Mesendoderm (in vitro differentiated cells): ENCODE measurements around the gene CCBE1.

Experiments
- DNase-seq: peaks from one replicate; pipeline ENCODE4 v3.0.0; 2013
- H2AK5ac ChIP-seq: 2 replicates; pipeline ENCODE4 v1.6.1; 2013; ENCODE audit warnings: low read length, inconsistent platforms
- H2BK120ac ChIP-seq: 2 replicates; pipeline ENCODE4 v1.6.1; 2013; ENCODE audit warnings: low read depth, mild to moderate bottlenecking, low read length, moderate library complexity, mixed read lengths
- H2BK15ac ChIP-seq: replicated peaks from 2 replicates; pipeline ENCODE4 v1.6.1; 2013; ENCODE audit warnings: low read depth, mild to moderate bottlenecking, moderate library complexity
- H2BK5ac ChIP-seq: 2 replicates; pipeline ENCODE4 v1.6.1; 2013; ENCODE audit warnings: low read length, inconsistent platforms
- H3K18ac ChIP-seq: 2 replicates; pipeline ENCODE4 v1.6.1; 2013; ENCODE audit warnings: mild to moderate bottlenecking, low read length, mixed read lengths
- H3K23ac ChIP-seq: one replicate; pipeline ENCODE4 v1.6.1; 2013; ENCODE audit warnings: low read length
- H3K27ac ChIP-seq: 2 replicates; pipeline ENCODE4 v1.5.1; 2013; ENCODE audit warnings: low read depth, mild to moderate bottlenecking, inconsistent platforms, low read length, moderate library complexity
- H3K27me3 ChIP-seq: 2 replicates; pipeline ENCODE4 v1.6.1; 2013; ENCODE audit warnings: low read length, control low read depth, mild to moderate bottlenecking, inconsistent platforms; ENCODE audit not compliant: insufficient read depth, poor library complexity
- H3K36me3 ChIP-seq: 2 replicates; pipeline ENCODE4 v1.6.1; 2013; ENCODE audit warnings: low read length, inconsistent platforms; ENCODE audit not compliant: control insufficient read depth, insufficient read depth
- H3K4ac ChIP-seq: one replicate; pipeline ENCODE4 v1.6.1; 2013; ENCODE audit warnings: low read depth, mild to moderate bottlenecking, low read length, moderate library complexity
- H3K4me1 ChIP-seq: 2 replicates; pipeline ENCODE4 v1.6.1; 2013; ENCODE audit warnings: low read depth, low read length, inconsistent platforms; ENCODE audit not compliant: control insufficient read depth
- H3K4me2 ChIP-seq: 2 replicates; pipeline ENCODE4 v1.6.1; 2013; ENCODE audit warnings: low read length
- H3K4me3 ChIP-seq: 2 replicates; pipeline ENCODE4 v1.5.1; 2013; ENCODE audit warnings: mild to moderate bottlenecking, low read length
- H3K56ac ChIP-seq: one replicate; pipeline ENCODE4 v1.6.1; 2013; ENCODE audit warnings: low read length
- H3K79me1 ChIP-seq: 2 replicates; pipeline ENCODE4 v1.6.1; 2013; ENCODE audit warnings: low read length, inconsistent platforms
- H3K79me2 ChIP-seq: 2 replicates; pipeline ENCODE4 v1.6.1; 2013; ENCODE audit warnings: mild to moderate bottlenecking, low read length; ENCODE audit not compliant: control insufficient read depth, insufficient read depth
- H3K9ac ChIP-seq: 2 replicates; pipeline ENCODE4 v1.6.1; 2013; ENCODE audit warnings: low read length, inconsistent platforms
- H4K5ac ChIP-seq: one replicate; pipeline ENCODE4 v1.6.1; 2013; ENCODE audit warnings: low read length
- H4K8ac ChIP-seq: one replicate; pipeline ENCODE4 v1.6.1; 2013; ENCODE audit warnings: low read depth, mild to moderate bottlenecking, control low read depth, low read length, moderate library complexity
- WGBS: extraction: QIAGEN DNeasy Blood & Tissue Kit; methylation state at CpG from one replicate; pipeline ENCODE4 v1.1.7; 2013; ENCODE audit warnings: low lambda C conversion rate, missing lambda C conversion rate; ENCODE audit not compliant: insufficient coverage; ENCODE audit errors: extremely low coverage; 5-methylcytosine and 5-hydroxymethylcytosine counted together

The CCBE1 gene

DNA sequence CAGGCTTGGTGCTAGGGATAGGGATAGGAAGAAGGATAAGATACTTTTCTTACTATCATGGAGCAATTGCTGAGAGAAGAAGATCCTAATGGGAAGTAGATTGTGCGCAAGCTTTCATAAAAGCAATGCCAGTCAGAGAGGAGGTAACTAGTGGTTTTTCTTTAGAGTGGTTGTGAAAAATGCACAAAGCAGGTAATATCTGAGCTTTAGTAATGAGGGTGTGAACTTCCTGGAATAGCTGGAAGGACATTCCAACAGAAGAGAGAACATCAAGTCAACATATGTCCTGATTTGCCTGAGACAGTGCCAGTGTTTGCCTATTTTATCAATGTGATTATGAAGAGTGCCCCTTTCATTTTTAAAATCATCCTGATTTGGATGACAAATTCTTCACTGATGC, 34.1 kb downstream of the CCBE1 start:
- H3K79me1 ChIP-seq = no peaks in the 10 kb centered on the region
- no peaks in the 10 kb centered on the region for H3K79me2 ChIP-seq
- no peak overlapping the region for H4K5ac ChIP-seq
- no peak overlapping the region for H3K4ac ChIP-seq
- no peak overlapping the region for H2BK120ac ChIP-seq
- no peak overlapping the region for H2AK5ac ChIP-seq
- H2BK15ac ChIP-seq = no peak overlapping the region
- no peak overlapping the region for H3K56ac ChIP-seq
- no peak overlapping the region for H3K27ac ChIP-seq
- no peak overlapping the region for H4K8ac ChIP-seq
- no peak overlapping the region for H3K4me3 ChIP-seq
- no peak overlapping the region for H3K9ac ChIP-seq
- H3K4me1 ChIP-seq = no peaks in the 10 kb centered on the region
- no peak overlapping the region for H3K18ac ChIP-seq
- H2BK5ac ChIP-seq = no peak overlapping the region
- DNase-seq = no peak
- WGBS = no CpG with 5 or more reads among the region's 1 CpG
- no peaks in the 10 kb centered on the region for H3K27me3 ChIP-seq
- no peaks in the 10 kb centered on the region for H3K36me3 ChIP-seq
- no peak overlapping the region for H3K23ac ChIP-seq
- no peak overlapping the region for H3K4me2 ChIP-seq

DNA sequence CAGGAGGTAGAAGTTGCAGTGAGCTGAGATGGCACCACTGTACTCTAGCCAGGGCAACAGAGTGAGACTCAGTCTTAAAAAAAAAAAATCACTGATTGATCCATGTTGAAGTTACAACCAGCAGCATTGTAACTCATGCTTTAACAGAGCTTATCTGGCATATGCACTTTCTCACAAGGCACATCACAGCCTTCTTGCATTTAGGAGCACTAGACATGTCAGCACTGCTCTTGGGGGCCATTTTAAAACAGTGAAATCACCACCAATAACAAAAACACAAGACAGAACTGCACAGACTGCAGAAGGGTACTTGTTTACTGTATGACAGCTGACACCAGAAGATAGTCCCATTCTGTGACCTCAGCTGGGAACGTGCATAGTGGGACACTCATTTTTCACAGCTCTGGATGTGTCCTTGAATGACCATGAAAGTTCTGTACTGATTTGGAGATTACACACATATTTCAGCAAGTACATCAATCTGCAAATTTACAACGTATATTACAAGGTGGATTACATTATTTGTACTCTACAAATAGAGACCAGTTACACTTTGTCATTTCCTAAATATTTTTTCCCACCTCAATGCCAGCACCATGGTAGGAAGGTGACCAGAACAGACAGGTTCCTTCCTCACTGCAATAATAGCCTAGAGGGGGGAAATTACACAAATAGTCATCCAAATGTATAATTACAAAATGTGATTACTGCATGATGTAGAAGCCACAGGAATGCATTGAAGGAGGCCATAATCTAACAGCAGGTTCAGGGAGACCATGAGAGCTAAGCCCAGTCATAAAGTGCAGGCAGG, 35.1 kb downstream of the CCBE1 start:
- WGBS = no CpG with 5 or more reads among the region's 2 CpGs
- Histone ChIP-seq H3K79me1 (no peaks in the 10 kb centered on the region), H3K27me3 (no peaks in the 10 kb centered on the region), H3K18ac (no peak overlapping the region), H3K4me1 (no peaks in the 10 kb centered on the region), H3K79me2 (no peaks in the 10 kb centered on the region), H3K4ac (no peak overlapping the region), H3K56ac (no peak overlapping the region), H3K9ac (no peak overlapping the region), H2BK15ac (no peak overlapping the region), H3K36me3 (no peaks in the 10 kb centered on the region), H2AK5ac (no peak overlapping the region), H3K4me3 (no peak overlapping the region), H2BK5ac (no peak overlapping the region), H3K4me2 (no peak overlapping the region), H2BK120ac (no peak overlapping the region), H4K5ac (no peak overlapping the region), H4K8ac (no peak overlapping the region), H3K27ac (no peak overlapping the region), H3K23ac (no peak overlapping the region)
- no peak for DNase-seq

- Histone ChIP-seq H3K79me1 (no peaks in the 10 kb centered on the region), H3K79me2 (no peaks in the 10 kb centered on the region), H3K4me2 (no peak overlapping the region), H3K18ac (no peak overlapping the region), H2BK5ac (no peak overlapping the region), H3K56ac (no peak overlapping the region), H3K23ac (no peak overlapping the region), H3K9ac (no peak overlapping the region), H3K27me3 (no peaks in the 10 kb centered on the region), H4K8ac (no peak overlapping the region), H3K4ac (no peak overlapping the region), H3K27ac (no peak overlapping the region), H3K4me3 (no peak overlapping the region), H3K4me1 (no peaks in the 10 kb centered on the region), H2BK15ac (no peak overlapping the region), H2AK5ac (no peak overlapping the region), H3K36me3 (no peaks in the 10 kb centered on the region), H4K5ac (no peak overlapping the region), H2BK120ac (no peak overlapping the region)
- no CpG with 5 or more reads among the region's 8 CpGs for WGBS
- DNase-seq = no peak
Measured at GRCh38 chr18:59660786-59661743, 36.2 kb downstream of the CCBE1 start.

DNA sequence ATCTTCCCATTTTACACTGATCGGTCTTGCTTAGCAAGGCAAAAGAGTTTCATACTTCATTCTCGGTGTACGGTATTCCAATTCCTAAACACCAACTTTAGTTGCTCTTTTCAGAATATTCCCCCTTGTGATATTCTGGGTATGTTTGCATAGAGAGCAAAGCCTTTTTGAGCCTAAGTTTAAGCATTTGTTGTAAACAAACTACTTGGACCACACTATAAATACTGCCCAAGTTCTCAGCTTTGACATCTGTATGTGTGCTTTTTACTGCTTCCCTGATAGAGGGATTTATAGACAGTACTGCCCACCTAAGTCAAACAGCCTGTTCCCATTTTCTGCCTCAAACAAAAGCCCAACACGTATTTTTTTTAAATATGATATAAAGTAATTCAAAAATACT, 36.9 kb downstream of the CCBE1 start:
- Histone ChIP-seq H3K27me3 (no peaks in the 10 kb centered on the region), H2BK120ac (no peak overlapping the region), H4K8ac (no peak overlapping the region), H3K4me3 (no peak overlapping the region), H3K4me2 (no peak overlapping the region), H3K9ac (no peak overlapping the region), H3K4me1 (no peaks in the 10 kb centered on the region), H3K79me1 (no peaks in the 10 kb centered on the region), H3K36me3 (no peaks in the 10 kb centered on the region), H3K27ac (no peak overlapping the region), H2BK5ac (no peak overlapping the region), H3K56ac (no peak overlapping the region), H2AK5ac (no peak overlapping the region), H3K79me2 (no peaks in the 10 kb centered on the region), H3K18ac (no peak overlapping the region), H3K4ac (no peak overlapping the region), H3K23ac (no peak overlapping the region), H2BK15ac (no peak overlapping the region), H4K5ac (no peak overlapping the region)
- no CpG with 5 or more reads among the region's 4 CpGs for WGBS
- DNase-seq = no peak

GRCh38 chr18:59659508-59660170, 37.6 kb downstream of the CCBE1 start:
- H4K5ac ChIP-seq = no peak overlapping the region
- H2BK120ac ChIP-seq = no peak overlapping the region
- H3K4me1 ChIP-seq = no peaks in the 10 kb centered on the region
- H3K4ac ChIP-seq = no peak overlapping the region
- no peaks in the 10 kb centered on the region for H3K79me2 ChIP-seq
- H4K8ac ChIP-seq = no peak overlapping the region
- H3K18ac ChIP-seq = no peak overlapping the region
- no peak overlapping the region for H2BK15ac ChIP-seq
- H3K36me3 ChIP-seq = no peaks in the 10 kb centered on the region
- no peak overlapping the region for H2BK5ac ChIP-seq
- H3K79me1 ChIP-seq = no peaks in the 10 kb centered on the region
- no CpG with 5 or more reads among the region's 14 CpGs for WGBS
- H3K4me2 ChIP-seq = no peak overlapping the region
- no peak overlapping the region for H3K23ac ChIP-seq
- no peak overlapping the region for H3K27ac ChIP-seq
- no peak overlapping the region for H3K9ac ChIP-seq
- no peak overlapping the region for H3K56ac ChIP-seq
- DNase-seq = no peak
- no peak overlapping the region for H2AK5ac ChIP-seq
- H3K4me3 ChIP-seq = no peak overlapping the region
- H3K27me3 ChIP-seq = no peaks in the 10 kb centered on the region
